Osteoblast (primary cell): ENCODE results near the gene METTL6. TPM values are rescaled to one million over a fixed set of nuclear protein-coding genes. Genes with fewer than 3 reads are reported as not detected.

Experiments used
- DNase-seq: peaks from one replicate; pipeline ENCODE4 v3.0.0; 2011; ENCODE audit warnings: low spot score, mixed read lengths; ENCODE audit not compliant: insufficient read length; ENCODE audit errors: missing footprints
- H2AFZ ChIP-seq: 2 replicates; pipeline ENCODE4 v1.6.0; 2011; ENCODE audit warnings: mild to moderate bottlenecking, low read length
- H3K27ac ChIP-seq: 2 replicates; pipeline ENCODE4 v1.5.1; 2011; ENCODE audit warnings: mild to moderate bottlenecking, low read depth, low read length, moderate library complexity
- H3K27me3 ChIP-seq: 2 replicates; pipeline ENCODE4 v1.6.0; 2012; ENCODE audit warnings: mild to moderate bottlenecking, control low read depth, inconsistent platforms, low read length, moderate library complexity; ENCODE audit not compliant: insufficient read depth
- H3K36me3 ChIP-seq: 2 replicates; pipeline ENCODE4 v1.5.1; 2011; ENCODE audit warnings: mild to moderate bottlenecking, low read length, control low read depth, moderate library complexity; ENCODE audit not compliant: insufficient read depth
- H3K4me1 ChIP-seq: 2 replicates; pipeline ENCODE4 v1.5.1; 2011; ENCODE audit warnings: mild to moderate bottlenecking, low read length, control low read depth, moderate library complexity; ENCODE audit not compliant: insufficient read depth
- H3K4me2 ChIP-seq: 2 replicates; pipeline ENCODE4 v1.6.0; 2011; ENCODE audit warnings: mild to moderate bottlenecking, low read length; ENCODE audit not compliant: insufficient read depth
- H3K4me3 ChIP-seq: fragments of 200-600 bp; sonication (generic); 3 replicates; pipeline ENCODE4 v1.5.1; 2012; ENCODE audit warnings: mild to moderate bottlenecking, low read length, inconsistent platforms; ENCODE audit not compliant: insufficient read depth
- H3K79me2 ChIP-seq: 2 replicates; pipeline ENCODE4 v1.6.0; 2012; ENCODE audit warnings: mild to moderate bottlenecking, low read length, control low read depth, inconsistent platforms; ENCODE audit not compliant: insufficient read depth
- H3K9me3 ChIP-seq: 2 replicates; pipeline ENCODE4 v1.5.1; 2011; ENCODE audit warnings: low read depth, low read length, control low read depth
- H4K20me1 ChIP-seq: 2 replicates; pipeline ENCODE4 v1.6.0; 2012; ENCODE audit warnings: mild to moderate bottlenecking, low read length, control low read depth; ENCODE audit not compliant: insufficient read depth
- CTCF ChIP-seq: IDR thresholded peaks from 2 replicates; pipeline ENCODE4 v1.5.1; 2011; ENCODE audit warnings: mild to moderate bottlenecking, low read depth, low read length, moderate library complexity; ENCODE audit errors: extremely low read depth
- total RNA-seq: library from RNA; depleted of rRNA; stranded (reverse); fragments of >200 nt; gene quantifications from 2 replicates; pipeline ENCODE4 v1.2.3, GENCODE V29; 2012

METTL6 gene
- 33.0 and 36.6 TPM in 2 replicates for total RNA-seq

GRCh38 chr3:15427182-15427880, at the start of gene METTL6, which contains the start of gene EAF1:
Gene METTL6 (minus strand): TSS chr3:15427544. CDS start chr3:15426511, 1,033 bp downstream.
Gene EAF1 (plus strand): TSS chr3:15427598. CDS start chr3:15427780, 182 bp downstream.
- H3K36me3 ChIP-seq, result peaks cover 32% of the 10 kb centered on the region
- peak within 1 kb of the TSS; percentile 99 for H2AFZ ChIP-seq
- H3K27ac ChIP-seq, result peak within 1 kb of the TSS; percentile 92
- H3K4me2 ChIP-seq, result peak within 1 kb of the TSS; percentile 93
- DNase-seq, result peak; percentile 83
- peaks cover 76% of the 10 kb centered on the region for H3K79me2 ChIP-seq
- no peaks in the 10 kb centered on the region for H3K27me3 ChIP-seq
- H3K4me1 ChIP-seq, result peaks cover 14% of the 10 kb centered on the region
- no peak for TF ChIP-seq CTCF
- peak within 1 kb of the TSS; percentile 99 for H3K4me3 ChIP-seq
- peaks cover 25% of the 10 kb centered on the region for H4K20me1 ChIP-seq
- no peaks in the 10 kb centered on the region for H3K9me3 ChIP-seq

GRCh38 chr3:15476378-15476777, 49.0 kb upstream of the METTL6 start:
- H3K36me3 ChIP-seq, result no peaks in the 10 kb centered on the region
- no peaks in the 10 kb centered on the region for H3K4me1 ChIP-seq
- no peak overlapping the region for H3K4me3 ChIP-seq
- no peaks in the 10 kb centered on the region for H3K9me3 ChIP-seq
- no peak for TF ChIP-seq CTCF
- no peak overlapping the region for H3K27ac ChIP-seq
- no peak overlapping the region for H2AFZ ChIP-seq
- H3K4me2 ChIP-seq, result no peak overlapping the region
- no peak for DNase-seq
- H3K27me3 ChIP-seq, result no peaks in the 10 kb centered on the region
- H4K20me1 ChIP-seq, result no peaks in the 10 kb centered on the region
- H3K79me2 ChIP-seq, result no peaks in the 10 kb centered on the region

- DNase-seq, result no peak
- no peaks in the 10 kb centered on the region for H3K27me3 ChIP-seq
- no peak overlapping the region for H3K4me2 ChIP-seq
- H2AFZ ChIP-seq, result no peak overlapping the region
- no peaks in the 10 kb centered on the region for H3K79me2 ChIP-seq
- no peaks in the 10 kb centered on the region for H3K4me1 ChIP-seq
- TF ChIP-seq CTCF, result no peak
- no peaks in the 10 kb centered on the region for H3K9me3 ChIP-seq
- H3K4me3 ChIP-seq, result no peak overlapping the region
- H3K36me3 ChIP-seq, result no peaks in the 10 kb centered on the region
- H4K20me1 ChIP-seq, result no peaks in the 10 kb centered on the region
- no peak overlapping the region for H3K27ac ChIP-seq
These were observed 47.8 kb upstream of the METTL6 start for GRCh38 chr3:15475161-15475560.

GRCh38 chr3:15471861-15472260, 44.5 kb upstream of the METTL6 start:
- DNase-seq, result no peak
- Histone ChIP-seq H3K4me1 (no peaks in the 10 kb centered on the region), H2AFZ (no peak overlapping the region), H3K36me3 (no peaks in the 10 kb centered on the region), H4K20me1 (no peaks in the 10 kb centered on the region), H3K79me2 (no peaks in the 10 kb centered on the region), H3K4me2 (no peak overlapping the region), H3K27ac (no peak overlapping the region), H3K9me3 (no peaks in the 10 kb centered on the region), H3K27me3 (no peaks in the 10 kb centered on the region), H3K4me3 (no peak overlapping the region)
- TF ChIP-seq CTCF, result no peak
